ENCODE results near the gene SLC6A13.
"Not testable (repeated sequence)": the region's sequence is repeated elsewhere in the genome, so short reads cannot be mapped to it uniquely, and the experiment has no call there.

Gene SLC6A13

DNA sequence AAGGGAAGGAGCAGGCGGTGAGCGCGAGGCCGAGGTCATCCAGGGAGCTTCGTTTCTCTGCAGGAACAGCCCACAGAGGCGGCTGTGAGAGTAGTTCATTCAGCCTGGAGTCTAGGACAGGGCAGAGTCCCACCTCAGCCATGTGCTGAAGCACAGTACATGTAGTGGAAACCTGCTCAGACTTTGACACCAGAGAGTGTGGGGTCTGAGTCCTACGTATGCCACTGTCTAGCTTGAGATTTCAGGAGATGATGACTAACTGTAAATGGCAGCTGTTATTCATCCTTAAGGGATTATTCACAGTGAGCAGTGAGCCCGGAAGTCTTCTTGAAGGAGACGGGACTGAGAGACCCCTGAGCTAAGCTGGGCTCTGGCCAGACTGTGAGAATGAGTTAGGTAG, 938 bp upstream of the SLC6A13 start:
- DNase-seq: no peak

DNA sequence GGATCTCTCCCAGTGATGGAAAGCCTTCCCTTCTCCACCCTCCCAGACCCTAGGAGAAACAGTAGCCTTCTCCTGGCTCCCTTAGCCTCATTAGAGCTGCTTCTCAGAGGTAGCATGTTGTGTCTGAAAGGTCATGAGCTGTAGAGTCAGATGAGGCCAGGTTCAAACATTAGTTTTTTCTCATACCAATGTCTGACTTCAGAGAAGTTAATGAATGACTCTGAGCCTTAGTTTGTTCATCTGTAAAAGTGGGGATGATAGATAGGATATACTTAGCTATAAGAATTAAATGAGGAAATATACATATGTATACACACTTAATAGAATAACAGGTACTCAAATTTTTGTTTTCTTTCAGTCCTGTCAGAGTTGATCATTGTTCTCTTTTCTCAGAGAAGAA, 523 bp downstream of the SLC6A13 start:
- DNase-seq: no peak

DNA sequence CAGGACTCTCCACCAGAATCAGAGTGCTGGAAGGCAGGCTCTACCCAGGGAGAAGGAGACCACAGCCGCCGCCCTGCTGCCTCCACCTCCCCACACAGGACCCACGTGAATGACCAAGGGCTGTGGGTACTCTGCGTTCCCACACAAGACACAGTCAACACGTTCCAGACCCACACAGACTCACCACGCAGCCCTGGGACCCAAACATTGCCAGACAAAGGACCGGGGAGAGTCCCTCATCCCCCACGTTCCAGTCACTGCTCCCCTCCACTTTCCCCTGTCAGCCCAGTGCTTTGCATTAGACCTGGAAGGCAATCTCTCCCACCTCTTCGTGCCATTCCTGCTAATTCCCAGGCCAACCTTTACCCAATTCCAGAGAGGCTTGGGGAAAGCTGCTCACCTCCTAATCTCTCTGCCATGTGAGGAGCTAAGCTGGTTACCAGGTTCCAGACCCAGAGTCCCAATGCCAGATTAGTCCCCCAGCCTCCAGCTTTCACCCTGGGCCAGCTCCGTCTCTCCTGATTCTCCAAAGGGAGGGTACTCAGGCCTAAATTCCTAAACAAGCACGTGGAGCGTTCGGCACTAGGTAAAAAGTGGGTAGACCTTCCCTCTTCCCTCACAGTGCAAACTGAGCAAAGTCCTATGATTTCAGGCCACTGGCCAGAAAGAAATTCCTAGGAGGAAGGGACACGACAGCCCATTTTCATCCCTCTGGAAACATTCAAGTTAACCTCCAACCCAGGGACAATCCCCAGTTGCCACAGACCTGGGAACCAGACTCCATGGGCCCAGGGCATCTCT, 4.9 kb downstream of the SLC6A13 start:
- no peak for DNase-seq

DNA sequence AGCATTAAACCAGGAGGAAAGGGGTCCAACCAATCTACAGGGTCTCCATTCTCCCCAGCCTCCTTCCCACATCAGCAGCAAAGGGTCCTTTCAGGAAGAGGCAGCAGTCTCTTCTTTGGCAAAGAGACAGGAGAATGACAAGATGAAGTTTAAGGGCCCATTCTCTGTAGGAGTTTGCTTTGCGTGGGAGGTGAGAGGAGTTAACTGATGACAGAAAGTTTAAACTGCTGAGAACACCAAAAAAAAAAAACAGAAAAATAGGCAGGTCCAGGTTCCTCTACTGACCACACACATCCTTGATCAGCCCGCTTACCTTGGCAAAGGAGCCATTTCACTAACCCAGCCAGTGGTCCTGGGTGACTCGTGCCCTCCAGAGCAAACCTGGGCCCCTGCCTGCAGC, 5.7 kb downstream of the SLC6A13 start:
- DNase-seq: no peak

DNA sequence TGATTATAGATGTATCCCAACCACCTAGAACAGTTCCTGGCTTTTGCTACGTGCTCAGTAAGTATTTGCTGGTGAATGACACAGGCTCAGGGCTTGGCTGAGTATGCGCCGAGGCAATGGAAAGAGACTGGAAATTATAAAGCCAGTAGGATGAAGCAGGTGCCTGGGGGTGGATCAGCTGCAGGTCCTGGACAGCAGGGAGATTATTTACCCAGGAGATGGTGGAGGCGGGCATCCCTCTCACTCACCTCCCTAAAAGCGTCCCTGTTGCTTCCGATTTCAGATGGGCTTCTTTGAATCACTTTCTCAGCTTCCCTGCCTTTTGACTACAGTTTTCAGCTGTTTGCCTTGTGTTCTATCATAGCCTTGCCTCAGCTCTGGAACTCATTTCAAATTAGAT, 6.4 kb downstream of the SLC6A13 start:
- DNase-seq: peak; percentile 14

DNA sequence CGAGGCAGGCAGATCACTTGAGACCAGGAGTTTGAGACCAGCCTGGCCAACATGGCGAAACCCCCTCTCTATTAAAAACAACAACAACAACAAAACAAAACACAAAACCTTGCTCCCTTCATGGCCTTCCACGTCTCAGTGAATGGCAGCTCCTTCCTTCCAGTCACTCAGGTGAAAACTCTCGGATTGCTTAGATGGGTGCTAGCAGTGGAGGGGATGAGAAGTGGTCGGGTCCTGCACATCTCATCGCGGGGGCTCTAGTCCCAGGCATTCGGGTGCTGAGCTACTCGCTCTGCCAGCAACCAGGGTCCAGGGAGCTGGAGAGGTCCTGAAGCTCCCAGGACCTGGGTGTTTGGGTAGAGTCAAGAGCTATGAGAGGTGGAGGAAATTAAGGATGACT, 7.7 kb downstream of the SLC6A13 start:
- DNase-seq: no peak

DNA sequence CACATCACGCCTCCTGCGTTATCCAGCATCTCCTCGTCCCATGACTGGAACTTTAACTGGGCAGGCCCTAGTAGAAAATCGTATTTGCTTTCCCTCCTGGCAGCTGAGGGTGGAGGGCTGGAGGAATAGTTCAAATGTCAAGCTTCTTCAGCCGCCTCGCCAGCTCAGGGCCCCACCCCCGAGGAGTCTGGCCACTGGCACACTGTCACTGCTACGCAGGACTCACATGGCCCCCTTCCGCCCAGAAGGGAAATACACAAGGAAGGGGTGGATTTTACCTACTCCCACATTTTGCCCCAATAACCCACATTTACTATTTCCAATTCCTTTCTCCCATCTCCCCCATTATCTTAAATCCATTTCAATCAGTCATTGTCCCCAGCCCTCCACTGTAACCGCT, 8.6 kb downstream of the SLC6A13 start:
- no peak for DNase-seq

DNA sequence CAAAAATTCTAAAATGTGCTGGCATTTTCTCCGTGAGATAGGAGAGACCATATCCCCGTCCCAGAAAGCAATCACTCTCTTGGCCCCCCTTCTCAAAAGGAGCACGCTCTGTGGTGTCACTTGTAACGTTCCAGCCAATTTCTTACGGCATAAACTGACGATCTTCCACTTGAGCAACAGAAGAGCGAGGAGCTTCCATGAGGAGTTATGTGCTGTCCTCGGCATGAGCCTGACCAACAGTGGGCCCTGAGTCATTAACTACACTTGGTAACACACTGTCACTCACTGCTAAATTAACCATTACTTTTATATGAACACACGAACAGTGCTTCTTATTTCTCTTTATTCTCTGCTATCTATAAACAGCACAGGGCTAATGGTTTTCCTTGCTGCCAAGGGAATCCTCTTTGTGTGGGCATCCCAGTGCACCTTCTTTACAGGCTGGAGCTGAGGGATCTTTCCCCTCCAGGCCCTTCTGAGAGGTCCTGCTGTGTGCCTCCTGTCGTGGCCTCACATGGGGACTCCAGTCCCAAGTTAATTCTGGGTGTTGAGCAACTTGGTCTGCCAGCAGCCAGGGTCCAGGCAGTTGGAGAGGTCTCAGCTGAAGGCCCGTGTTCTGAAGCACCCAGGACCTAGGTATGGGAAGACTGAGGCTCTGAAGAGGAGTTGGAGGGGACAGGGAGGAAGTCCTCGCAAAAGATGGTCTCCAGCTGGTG, 9.4 kb downstream of the SLC6A13 start:
- DNase-seq: no peak

DNA sequence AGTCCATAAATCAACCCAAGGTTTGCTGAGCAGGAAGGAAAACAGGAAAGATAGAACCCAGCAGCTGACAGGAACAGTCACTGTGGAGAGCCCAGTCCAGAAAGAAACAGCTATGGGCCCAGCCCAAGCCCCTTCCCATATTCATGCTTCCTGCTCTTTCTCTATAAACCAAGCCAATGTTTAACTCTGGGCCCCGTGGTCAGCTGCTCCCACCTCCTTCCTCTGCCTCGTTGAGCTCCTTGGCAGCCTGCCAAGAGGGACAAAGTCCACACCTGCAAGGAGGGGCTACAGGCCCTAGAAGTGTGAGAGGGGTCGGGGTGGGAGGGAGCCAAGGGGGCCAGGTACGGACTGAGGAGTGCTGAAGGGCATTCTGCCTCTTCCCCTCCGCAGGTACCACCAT, 10.0 kb downstream of the SLC6A13 start:
- peak; percentile 48 for DNase-seq

DNA sequence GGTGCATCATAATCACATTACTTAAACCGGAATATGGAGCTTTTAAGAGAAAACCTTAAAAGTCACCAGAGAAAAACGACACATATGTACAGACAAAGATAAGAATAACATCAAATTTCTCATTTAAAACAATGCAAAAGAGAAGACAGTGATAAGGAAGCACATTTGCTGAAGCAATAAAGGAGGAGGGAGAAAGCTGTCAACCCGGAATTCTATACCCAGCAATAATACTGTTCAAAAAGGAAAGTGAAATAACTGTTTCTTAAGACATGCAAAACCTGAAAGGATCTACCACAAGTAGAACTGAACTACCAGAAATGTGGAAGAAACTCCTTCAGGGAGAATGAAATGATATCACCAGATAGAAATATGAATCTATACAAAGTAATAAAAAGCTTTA, 15.4 kb downstream of the SLC6A13 start:
- DNase-seq: no peak

DNA sequence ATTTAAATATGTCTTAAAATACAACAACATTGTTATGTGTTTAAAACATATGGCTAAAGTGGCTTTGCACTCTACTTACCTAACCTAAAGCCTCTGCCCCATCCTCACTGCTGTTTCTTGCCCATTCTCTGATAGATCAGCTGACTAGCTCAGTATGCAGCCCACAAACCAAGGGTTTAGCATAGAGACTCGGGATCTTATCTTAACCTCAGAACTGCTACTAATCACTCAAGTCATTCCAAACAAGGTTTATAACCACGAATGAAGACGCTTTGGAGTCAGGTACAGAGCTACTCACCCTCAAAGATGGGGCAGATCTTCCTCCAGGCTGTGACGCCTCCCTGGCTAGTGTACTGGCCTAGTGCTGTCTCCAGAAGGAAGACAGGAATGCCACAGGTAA, 19.3 kb downstream of the SLC6A13 start:
- DNase-seq: no peak

DNA sequence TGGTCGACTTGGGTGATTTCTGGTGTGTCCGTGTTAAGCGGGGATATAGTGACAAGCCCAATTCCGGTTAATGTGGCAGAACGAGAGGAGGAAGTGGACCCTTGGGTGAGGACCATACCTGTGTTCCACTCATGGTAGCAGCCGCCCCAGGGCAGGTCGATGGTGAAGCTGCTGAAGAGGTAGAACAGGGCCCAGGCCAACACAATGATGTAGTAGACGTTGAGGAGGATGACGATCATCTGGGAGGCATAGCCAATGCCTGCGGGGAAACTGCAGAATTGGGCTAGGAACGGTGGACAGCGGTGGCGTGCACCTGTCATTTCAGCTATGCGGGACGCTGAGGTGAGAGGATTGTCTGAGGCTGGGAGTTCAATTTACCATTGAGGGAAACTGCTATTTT, 20.1 kb downstream of the SLC6A13 start:
- no peak for DNase-seq

DNA sequence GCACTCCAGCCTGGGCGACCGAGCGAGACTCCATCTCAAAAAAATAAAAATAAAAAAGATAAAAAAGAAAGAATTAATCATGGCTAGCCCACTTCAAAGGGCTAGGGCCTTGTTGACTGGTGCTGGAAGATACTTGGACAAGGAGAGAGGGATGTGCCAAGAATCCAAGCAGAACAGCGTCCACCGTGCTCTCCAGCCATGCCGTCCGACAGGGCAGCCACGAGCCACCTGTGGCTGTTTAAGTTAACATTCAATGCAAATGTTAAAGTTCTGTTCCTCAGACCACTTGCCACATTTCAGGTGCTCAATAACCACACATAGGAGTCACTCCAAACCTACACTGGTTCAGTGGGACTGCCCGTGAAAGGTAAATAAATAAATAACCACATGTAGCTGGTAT, 21.4 kb downstream of the SLC6A13 start:
- DNase-seq: no peak

DNA sequence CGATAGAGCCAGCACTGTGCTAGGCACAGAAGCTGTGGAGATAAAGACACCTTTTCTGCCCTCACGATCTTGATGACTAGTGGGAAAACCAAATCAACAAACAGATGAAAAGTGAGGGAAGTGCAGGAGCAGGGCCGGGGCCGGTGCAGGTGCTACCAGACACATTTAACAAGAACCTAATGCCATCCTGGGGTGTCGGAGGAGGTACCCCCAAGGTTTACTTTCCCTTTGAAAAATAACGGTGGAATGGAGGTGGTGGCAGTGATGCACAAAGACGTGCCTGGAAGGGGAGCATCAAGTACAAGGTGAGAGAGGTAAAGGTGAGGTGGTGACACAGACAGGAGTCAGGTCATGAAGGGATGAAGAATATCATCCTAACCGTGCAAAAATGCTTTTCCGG, 22.1 kb downstream of the SLC6A13 start:
- no peak for DNase-seq

DNA sequence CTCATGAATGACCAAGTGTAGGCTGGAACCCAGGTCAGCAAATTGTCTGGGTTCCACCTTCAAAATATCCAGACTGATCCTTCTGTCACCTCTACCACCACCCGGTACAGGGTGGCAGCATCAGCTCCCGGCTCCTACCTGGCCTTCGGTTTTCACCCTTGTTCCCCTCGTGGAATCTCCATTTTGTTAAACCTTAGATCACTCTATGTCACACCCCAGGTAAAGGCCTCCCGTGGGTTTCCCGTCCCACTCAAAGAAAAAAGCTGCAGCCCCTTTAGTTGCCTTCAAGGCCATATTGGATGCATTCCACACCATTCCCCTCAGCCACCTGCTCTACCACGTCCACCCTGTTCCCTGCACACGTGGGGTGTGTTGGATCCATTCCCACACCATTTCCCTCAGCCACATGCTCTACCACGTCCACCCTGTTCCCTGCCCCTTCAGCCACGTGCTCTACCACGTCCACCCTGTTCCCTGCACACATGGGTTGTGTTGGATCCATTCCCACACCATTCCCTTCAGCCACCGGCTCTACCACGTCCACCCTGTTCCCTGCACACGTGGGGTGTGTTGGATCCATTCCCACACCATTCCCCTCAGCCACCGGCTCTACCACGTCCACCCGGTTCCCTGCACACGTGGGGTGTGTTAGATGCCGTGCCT, 23.8 kb downstream of the SLC6A13 start:
- DNase-seq: no peak

DNA sequence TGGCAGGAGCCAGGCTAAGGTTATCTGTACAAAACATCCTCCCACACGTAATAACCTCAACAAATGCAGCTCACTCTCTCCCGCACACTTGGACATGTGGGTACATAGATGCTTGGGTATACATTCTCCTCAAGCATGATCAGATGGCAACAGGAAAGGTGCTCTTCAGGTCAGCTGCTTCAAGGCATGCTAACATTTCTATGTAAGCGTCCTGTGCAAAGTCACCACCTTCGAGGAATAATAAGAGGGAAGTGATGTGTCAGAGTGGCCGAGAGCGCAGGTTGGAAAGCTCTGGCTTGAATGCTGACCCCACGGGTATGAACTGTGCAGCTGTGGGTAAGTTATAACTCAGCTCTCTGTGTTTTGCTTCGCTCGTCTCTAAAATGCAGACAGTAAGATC, 24.5 kb downstream of the SLC6A13 start:
- no peak for DNase-seq

DNA sequence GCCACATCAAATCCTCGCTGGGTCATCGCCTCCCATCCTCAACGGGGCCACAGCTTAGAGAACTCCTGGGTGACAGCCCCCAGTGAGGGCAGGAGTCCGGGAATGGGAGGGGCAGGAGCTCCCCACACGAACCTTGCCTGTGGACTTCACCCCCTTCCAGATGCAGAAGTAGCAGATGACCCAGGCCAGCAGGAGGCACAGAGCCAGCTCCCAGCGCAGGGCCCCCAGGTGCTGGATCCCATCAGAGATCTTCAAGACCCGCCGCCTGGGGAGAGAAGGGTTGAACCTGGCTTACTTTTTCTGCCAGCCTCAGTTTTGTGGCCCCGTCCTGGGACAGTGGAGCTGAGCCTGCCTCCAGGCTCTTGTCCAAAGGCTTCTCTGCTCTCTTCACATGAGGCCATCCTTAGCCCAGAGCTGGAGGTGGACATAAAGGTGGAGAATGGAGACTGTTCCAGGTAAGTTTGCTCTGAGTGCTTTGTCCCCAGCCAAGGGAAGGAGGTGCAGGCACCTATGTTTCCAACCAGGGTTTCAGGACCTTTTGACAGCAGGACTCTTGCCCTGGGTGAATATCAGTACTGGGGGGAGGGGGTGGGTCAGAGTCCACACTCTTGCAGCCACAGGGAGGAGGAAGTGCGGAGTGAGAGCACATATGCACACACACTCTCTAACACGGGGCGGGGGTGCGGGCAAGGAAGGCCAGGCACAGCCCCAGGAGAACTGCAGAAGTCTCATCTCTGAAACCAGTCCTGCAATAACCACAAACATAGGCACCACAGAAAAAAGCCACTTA, 25.4 kb downstream of the SLC6A13 start:
- DNase-seq: no peak

DNA sequence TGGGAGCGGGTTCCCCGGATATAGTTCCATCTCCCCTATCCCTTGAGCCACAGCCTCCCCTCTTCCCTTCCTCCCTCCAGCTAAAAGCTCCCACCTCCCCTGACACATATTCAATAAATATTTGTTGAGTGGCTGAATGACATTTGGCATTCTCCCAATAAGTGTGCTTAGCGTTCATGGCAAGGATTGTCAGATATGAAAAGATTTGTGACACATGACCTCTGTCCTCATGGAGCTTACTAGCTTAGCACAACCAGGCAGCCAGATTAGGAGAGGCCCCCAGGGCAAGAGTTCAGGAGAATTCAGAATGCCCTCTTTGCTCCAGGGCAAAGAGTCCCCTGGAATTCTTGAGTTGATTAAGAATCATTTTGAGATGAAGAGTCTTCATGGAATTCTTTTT, 26.2 kb downstream of the SLC6A13 start:
- no peak for DNase-seq

DNA sequence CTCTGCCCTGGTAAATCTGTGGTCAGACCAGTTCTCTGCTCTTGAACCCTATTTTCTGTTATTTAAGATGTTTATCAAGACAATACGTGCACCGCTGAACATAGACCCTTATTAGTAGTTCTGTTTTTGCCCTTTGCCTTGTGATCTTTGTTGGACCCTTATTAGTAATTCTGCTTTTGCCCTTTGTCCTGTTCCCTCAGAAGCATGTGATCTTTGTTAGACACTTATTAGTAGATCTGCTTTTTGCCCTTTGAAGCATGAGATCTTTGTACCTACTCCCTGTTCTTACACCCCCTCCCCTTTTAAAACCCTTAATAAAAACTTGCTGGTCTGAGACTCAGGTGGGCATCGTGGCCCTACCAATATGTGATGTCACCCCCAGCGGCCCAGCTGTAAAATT, 26.7 kb downstream of the SLC6A13 start:
- not testable (repeated sequence) for DNase-seq

DNA sequence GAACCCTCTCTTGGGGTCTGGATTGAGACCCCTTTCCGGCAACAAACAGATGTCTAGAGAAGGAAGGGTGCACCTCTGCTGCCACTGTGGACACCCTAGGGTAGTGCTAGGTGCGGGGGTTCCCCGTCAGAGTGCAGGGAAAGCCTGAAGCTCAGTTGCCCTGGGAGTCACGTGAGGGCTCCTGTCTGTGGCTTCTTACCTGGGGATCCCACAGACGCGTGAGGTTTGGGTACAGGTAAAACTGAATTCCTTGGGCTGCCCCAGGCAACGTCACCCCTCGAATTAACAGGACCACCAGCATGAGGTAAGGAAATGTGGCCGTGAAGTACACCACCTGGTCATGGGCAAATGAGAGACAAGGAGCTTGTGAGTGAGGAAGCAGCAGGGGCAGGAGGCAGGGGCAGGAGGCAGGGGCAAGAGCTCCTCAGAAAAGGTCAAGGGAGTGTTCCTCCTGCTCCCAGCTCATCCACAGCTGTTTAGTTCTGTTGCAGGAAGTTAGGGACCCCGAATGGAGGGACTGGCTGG, 27.7 kb downstream of the SLC6A13 start:
- DNase-seq: no peak

DNA sequence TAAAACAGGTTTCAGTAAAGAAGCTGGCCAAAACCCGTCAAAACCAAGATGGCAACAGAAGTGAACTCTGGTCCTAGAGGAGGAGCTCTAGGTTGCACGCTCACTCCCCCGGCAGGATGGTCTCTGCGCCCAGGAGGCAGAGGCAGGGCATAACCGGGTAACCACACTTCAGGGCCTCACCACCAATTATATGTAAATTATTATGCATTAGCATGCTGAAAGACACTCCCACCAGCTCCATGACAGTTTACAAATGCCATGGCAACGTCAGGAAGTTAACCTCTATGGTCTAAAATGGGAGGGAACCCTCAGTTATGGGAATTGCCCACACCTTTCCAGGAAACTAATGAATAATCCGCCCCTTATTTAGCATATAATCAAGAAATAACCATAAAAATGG, 28.6 kb downstream of the SLC6A13 start:
- no peak for DNase-seq

DNA sequence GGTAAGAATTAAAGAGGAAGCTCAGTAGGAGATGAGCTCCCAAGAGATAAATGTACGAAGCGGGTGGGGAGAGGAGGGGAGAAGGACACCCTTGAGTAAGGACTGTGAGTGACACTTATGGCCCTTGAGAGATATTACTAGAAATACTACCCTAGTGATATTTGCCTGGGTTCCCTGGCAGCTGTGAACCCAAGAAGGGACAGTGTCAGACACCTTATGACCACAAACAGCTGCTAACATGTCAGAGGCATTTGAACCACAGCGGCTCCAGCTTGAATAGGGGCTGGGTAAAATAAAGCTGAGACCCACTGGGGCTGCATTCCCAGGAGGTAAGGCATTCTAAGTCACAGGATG, 29.0 kb downstream of the SLC6A13 start:
- no peak for DNase-seq
